ENCODE results near the gene CTIF. TPM values are rescaled to one million over a fixed set of nuclear protein-coding genes. Genes with fewer than 3 reads are reported as not detected.

CTIF gene
- total RNA-seq, 1 donor from 2014 or later, result 48.5 TPM

- H3K36me3 Mint-ChIP-seq, result no peaks in the 10 kb centered on the region
- H3K9me3 Mint-ChIP-seq, result no peaks in the 10 kb centered on the region
- no peak overlapping the region for H3K4me3 Mint-ChIP-seq
- no peak for DNase-seq (ENCODE audit: extremely low spot score, unreplicated experiment)
- peak overlapping the region; percentile 3 for H3K27ac Mint-ChIP-seq
- no peaks in the 10 kb centered on the region for H3K27me3 Mint-ChIP-seq
- no peak for TF ChIP-seq CTCF (conservative IDR thresholded peaks at IDR 0.05)
- peaks cover 57% of the 10 kb centered on the region for H3K4me1 Mint-ChIP-seq (ENCODE audit: unreplicated experiment)
These were observed 300.3 kb downstream of the CTIF start for GRCh38 chr18:48838921-48839818.

- Mint-ChIP-seq H3K27me3 (no peaks in the 10 kb centered on the region), H3K36me3 (no peaks in the 10 kb centered on the region), H3K4me3 (no peak overlapping the region), H3K4me1 (ENCODE audit: unreplicated experiment) (peaks cover 55% of the 10 kb centered on the region), H3K9me3 (no peaks in the 10 kb centered on the region), H3K27ac (no peak overlapping the region)
- no peak for TF ChIP-seq CTCF (conservative IDR thresholded peaks at IDR 0.05)
- no peak for DNase-seq (ENCODE audit: extremely low spot score, unreplicated experiment)
These were observed 301.1 kb downstream of the CTIF start for GRCh38 chr18:48839819-48840490.

DNA sequence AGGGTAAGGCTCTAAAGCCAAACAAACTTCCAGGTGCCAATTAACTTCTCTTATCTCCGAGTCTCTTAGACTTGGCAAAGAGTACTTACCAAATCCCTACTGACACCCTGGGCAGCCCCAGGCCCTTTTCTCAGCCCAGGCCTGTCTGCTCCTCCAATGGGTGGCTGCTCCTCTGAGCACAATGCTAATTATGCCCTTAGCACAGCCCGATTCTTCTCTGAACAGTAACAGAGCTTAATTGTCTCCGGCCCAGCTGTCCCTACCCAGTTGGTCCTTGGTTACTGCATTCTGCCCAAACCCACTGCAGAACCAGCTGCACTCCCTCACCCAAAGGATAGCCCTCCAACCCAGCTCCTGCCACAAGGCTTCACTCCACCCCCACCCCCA lies 301.7 kb downstream of the CTIF start:
- Mint-ChIP-seq H3K4me1 (ENCODE audit: unreplicated experiment) (peaks cover 55% of the 10 kb centered on the region), H3K27ac (no peak overlapping the region), H3K9me3 (no peaks in the 10 kb centered on the region), H3K27me3 (no peaks in the 10 kb centered on the region), H3K36me3 (peaks cover 2% of the 10 kb centered on the region), H3K4me3 (no peak overlapping the region)
- no peak for DNase-seq (ENCODE audit: extremely low spot score, unreplicated experiment)
- no peak for TF ChIP-seq CTCF (conservative IDR thresholded peaks at IDR 0.05)

- H3K27me3 Mint-ChIP-seq, result no peaks in the 10 kb centered on the region
- peaks cover 9% of the 10 kb centered on the region for H3K9me3 Mint-ChIP-seq
- peak overlapping the region; percentile 86 for H3K27ac Mint-ChIP-seq
- no peak for TF ChIP-seq CTCF (conservative IDR thresholded peaks at IDR 0.05)
- H3K4me1 Mint-ChIP-seq (ENCODE audit: unreplicated experiment), result peaks cover 60% of the 10 kb centered on the region
- peak overlapping the region; percentile 71 for H3K4me3 Mint-ChIP-seq
- no peak for DNase-seq (ENCODE audit: extremely low spot score, unreplicated experiment)
- peaks cover 13% of the 10 kb centered on the region for H3K36me3 Mint-ChIP-seq
These were observed 302.8 kb downstream of the CTIF start for GRCh38 chr18:48841381-48842258.

DNA sequence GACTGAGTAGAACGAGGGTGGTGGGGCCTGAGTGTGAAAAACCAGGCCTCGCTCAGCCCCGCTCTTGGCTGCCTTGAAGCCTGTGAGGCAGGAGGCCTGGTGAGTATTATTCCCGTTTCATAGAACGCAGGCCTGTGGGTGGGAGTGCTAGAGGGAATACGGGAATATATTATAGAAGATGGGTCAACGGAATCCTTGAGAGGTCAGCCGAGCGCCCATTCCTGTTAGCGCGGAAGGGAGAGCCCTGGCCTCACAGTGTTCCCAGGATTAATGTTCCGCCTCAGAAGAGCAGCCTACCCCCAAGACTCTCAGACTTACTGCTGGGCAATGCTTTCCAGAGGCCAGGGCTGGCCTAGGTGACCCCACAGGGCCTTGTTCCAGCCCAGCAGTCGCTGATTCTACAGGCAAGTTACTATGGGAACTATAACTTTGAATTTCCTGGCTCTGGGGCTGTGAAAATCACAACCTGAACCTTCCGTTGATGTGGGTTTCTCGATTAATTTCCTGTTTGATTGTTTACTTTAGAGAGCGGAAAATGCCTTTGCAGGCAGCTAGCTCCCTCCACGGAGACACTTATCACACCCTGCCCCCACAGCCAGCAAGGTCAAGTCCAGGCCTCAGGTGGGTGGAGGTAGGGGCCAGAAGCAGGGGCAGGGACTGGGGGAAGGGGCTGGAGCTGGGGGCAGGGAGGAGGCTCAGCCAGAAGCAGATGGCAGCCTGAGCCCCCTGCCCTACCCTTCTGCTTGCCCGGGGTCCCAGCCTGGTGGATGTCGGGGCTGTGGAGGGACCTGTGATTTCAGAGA lies 303.6 kb downstream of the CTIF start:
- peak overlapping the region; percentile 86 for H3K27ac Mint-ChIP-seq
- TF ChIP-seq CTCF (conservative IDR thresholded peaks at IDR 0.05), result no peak
- H3K4me1 Mint-ChIP-seq (ENCODE audit: unreplicated experiment), result peaks cover 63% of the 10 kb centered on the region
- no peak for DNase-seq (ENCODE audit: extremely low spot score, unreplicated experiment)
- no peaks in the 10 kb centered on the region for H3K27me3 Mint-ChIP-seq
- H3K36me3 Mint-ChIP-seq, result peaks cover 18% of the 10 kb centered on the region
- peak overlapping the region; percentile 71 for H3K4me3 Mint-ChIP-seq
- peaks cover 9% of the 10 kb centered on the region for H3K9me3 Mint-ChIP-seq
